ENCODE results near the gene ZDHHC4.
"Not testable (repeated sequence)": the region's sequence is repeated elsewhere in the genome, so short reads cannot be mapped to it uniquely, and the experiment has no call there.

Gene ZDHHC4

DNA sequence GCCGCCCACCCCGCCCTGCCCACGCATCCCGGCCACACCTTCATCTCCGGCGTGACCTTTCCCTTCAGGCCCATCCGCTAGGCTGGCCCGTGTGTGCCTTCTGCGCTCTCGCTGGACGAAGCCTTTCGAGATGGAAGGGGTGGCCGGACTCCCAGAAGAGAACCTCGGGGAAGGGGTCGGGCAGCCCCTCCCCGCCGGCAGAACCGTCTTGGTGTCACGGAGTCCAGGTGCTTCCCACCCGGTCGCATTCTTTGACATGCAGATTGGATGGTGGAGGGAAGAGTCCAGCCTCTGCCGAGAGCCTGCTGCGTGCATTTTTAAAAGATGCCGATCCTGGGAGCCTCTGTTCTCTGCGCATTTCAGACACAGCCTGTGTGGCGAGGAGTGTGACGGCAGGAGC, 30.8 kb downstream of the ZDHHC4 start:
- no peak for DNase-seq

DNA sequence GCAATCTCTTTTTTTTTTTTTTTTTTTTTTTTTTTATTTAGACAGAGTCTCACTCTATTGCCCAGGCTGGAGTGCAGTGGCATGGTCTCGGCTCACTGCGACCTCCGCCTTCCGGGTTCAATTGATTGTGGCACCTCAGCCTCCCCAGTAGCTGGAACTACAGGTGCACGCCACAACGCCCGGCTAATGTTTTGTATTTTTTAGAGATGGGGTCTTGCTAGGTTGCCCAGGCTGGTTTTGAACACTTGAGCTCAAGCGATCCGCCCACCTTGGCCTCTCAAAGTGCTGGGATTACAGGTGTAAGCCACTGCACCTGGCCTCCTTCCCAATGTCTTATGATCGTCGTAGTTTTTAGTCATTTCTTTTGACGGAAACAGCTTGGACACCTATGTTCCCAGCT, 31.5 kb downstream of the ZDHHC4 start:
- no peak for DNase-seq

DNA sequence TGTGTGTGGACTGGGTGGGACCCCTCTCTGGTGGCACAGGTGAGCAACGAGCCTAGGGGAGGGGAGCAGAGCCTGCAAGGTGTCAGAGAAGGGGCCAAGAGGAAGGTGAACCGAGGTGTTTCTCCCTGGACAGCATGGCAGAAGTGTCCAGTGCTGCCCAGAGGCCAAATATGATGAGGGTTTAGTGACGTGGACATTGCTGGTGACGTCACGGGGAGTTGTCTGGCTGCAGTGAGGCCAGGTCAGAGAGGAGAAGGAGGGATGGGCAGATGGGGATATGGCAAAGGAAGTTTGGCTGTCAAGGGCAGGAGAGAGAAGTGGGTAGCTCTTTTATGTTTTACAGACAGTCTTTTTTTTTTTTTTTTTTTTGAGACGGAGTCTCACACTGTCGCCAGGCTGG, 35.6 kb downstream of the ZDHHC4 start:
- no peak for DNase-seq

DNA sequence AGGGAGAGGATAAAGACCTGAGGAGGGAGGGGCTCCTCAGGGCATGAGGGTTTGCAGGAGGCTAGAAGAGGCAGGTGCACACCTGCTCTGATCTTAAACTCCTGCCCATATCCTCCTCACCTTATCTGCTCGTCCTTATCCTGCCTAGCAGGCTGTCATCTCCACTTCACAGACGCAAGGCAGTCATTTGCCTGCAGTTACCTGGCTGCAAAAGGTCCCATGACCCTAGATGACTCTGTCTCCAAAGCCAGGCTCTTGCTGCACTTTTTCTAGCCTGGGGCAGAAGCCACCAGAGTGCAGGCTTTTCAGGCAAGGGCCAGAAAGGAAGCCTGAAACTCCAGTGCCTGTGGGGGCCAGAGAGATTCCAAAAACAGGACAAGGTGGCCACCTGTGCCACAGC, 36.5 kb downstream of the ZDHHC4 start:
- DNase-seq: no peak

DNA sequence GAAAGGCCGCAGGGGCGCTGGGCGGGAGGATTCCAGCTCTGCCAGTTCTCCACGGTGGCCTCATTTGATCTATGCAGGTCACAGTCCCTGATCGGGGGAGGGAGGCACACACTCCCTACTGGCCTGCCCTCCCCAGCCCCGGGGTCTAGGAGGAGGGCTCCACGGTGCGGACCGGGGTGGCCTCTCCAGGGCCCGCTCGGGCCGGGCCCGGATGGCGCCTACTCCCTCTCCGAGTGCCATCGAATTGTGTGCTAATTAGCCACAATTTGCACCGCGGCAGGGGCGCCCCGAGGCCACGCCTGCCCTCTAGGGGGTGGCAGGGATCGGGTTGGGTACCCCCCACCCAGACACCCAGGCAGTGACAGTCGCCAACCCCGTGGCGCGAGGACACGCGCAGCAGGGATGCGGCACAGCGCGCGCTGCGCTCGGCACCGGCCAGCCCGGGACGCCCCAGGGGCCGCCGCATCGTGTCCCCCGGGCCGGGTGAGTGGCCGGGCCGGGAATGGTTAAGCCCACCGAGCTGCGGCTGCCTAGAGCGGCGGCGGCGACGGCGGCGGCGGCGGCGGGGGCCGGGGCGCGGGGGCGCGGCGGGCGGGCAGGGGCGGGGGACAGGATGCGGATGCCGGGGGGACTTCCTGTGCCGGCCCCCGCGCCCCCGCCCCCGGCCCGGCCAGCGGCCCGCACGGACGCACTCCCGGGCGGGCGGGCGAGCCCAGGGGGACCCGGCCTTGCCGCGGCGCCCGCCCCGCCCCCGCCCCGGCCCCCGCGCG, 37.9 kb downstream of the ZDHHC4 start, which contains the start of gene ZNF853:
ZNF853 (plus strand) TSS at position 658 of the 770 bp plus-strand sequence. CDS start 565 bp downstream, outside the sequence.
- peak; percentile 77 for DNase-seq

DNA sequence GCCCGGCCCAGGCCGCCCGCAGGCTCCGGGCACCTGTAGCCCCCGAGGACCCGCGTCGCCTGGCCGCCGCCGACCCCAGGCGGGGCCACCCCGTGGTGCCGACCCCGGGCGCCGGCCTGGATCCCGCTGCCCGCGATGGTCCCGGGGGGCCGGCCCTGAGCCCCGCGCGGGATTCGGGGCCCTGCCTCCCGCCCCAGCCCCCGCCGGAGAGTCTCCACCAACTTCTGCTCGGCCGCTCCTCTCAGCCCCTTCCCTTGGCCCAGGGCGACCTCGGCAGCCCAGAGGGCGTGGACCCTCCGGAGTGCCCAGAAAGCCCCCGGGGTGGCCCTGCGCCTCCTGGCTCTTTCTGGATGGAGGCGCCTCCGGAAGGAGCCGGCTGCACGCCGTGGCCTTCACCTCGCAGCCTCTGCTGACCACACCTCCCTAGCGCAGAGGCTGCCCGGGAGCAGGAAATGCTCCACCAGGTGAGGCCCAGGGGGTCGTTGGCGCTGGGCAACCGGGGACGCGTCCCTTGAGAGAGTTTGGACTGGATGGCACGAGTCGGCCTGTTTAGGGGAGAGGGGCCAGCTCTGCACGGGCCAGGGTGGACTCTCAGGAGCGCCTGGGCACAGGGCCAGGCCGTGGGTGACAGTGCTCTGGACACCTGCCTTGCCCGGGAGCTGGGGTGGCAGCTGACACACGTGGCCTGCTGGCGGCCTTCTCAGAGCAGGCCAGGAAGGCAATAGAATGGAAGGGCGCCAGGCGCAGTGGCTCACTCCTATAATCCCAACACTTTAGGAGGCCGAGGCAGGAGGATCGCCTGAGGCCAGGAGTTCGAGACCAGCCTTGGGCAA, 38.7 kb downstream of the ZDHHC4 start:
- DNase-seq: peak; percentile 70

DNA sequence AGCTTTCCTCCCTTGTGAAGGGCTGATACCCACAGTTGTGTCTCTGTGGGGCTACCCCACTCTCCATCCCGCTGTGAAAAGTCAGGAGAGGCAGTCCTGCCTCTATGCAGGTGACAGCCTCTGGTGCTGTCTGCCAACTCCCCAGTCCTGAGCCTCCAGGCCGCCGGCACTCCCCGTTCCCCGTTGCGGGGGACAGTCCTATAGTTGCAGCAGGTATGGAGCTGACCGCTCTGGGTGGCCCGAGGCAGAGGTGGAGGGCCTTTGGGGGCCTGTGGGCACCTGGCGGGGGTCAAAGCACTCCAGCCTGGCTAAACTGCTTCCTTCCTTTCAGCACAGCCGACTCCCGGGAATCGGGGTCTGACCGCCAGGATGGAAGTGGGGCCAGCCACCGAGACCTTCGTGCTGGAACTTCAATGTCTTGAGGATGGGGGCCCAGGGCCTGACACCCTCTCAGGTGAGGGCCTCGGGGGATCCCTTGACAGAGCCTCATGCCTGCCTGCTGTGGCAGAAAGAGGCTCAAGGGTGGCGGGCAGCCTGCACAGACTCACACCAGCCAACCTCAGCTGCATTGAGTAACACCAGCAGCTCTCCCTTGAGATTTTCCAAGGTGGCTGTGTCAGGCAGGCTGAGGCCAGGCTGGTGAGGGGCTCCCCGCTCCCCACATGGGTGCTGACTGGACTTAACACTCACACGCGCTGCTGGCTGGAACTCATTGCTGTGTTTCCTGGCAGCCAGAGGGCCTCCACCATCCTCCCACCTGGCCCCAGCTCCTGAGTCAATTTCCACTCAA, 39.8 kb downstream of the ZDHHC4 start:
- DNase-seq: no peak

DNA sequence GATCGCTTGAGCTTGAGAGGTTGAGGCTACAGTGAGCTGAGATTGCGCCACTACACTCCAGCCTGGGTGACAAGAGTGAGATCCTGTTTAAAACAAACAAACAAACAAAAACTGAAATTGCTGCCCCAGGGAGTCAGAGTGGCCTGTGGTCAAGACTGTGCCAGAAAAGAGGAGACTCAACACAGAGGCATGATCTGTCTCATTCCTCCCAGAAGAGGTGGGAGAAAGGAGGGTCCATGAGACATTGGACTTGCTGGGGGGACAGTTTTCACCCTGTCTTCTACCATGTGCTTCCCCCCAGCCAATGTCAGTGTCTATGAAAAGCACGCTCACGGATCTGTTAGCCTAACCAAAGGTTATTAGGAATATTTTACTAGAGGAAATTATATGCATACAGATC, 41.4 kb downstream of the ZDHHC4 start:
- DNase-seq: no peak

DNA sequence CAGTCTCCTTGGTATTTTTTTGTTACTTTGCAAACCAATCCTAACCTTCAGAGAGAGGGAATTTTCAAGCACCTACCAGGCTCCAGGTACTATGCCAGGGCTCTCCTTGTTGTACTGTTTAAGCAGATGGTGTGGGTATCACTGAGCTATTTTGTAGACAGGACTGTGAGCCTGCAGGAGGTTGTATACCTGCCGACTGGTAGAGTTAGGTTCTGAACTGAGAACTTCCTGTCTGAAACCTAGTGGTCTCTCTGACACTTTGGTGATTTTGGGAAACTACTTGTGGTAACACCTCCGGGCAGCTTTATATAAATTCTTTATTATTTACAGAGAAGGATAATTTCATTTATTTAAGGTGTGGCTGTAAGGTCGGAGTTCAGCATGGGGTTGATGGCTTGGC, 42.7 kb downstream of the ZDHHC4 start:
- DNase-seq: no peak

DNA sequence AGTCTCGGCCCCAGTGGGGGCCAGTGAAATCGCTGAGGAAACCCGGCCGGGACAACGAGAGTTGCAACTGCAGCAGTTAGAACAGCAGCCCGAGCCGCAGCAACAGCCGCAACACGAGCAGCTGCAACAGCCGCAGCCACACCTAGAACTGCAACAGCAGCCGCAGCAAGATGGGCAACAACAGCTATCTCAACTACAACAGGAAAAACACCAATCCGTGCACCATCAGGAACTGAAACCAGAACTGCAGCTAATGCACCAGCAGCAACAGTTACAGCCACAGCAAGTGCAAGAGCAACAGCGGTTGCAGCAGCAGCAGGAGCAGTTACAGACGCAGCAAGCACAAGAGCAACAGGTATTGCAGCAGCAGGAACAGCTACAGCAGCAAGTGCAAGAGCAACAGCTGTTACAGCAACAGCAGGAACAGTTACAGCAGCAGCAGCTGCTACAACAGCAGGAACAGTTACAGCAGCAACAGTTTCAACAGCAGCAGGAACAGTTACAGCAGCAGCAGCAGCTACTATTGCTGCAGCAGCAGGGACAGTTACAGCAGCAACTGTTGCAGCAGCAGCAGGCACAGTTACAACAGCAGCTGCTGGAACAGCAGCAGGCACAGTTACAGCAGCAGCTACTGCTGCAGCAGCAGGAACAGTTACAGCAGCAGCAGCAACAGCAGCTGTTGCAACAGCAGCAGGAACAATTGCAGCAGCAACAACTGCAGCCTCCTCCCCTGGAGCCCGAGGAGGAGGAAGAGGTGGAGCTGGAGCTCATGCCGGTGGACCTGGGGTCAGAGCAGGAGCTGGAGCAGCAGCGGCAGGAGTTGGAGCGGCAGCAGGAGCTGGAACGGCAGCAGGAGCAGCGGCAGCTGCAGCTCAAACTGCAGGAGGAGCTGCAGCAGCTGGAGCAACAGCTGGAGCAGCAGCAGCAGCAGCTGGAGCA, 44.2 kb downstream of the ZDHHC4 start:
- no peak for DNase-seq

DNA sequence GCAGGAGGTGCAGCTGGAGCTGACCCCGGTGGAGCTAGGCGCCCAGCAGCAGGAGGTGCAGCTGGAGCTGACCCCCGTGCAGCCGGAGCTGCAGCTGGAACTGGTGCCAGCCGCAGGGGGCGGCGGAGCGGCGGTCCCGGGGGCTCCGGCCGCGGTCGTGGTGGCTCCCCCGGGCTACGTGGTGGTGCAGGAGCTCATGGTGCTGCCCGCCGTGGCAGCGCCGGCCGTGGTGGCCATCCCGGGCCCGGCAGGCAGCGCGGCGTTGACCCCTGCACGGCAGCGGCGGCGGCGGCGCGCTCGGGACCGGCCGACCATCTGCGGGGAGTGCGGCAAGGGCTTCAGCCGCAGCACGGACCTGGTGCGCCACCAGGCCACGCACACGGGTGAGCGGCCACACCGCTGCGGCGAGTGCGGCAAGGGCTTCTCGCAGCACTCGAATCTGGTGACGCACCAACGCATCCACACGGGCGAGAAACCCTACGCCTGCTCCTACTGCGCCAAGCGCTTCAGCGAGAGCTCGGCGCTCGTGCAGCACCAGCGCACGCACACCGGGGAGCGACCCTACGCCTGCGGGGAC, 45.0 kb downstream of the ZDHHC4 start:
- no peak for DNase-seq

DNA sequence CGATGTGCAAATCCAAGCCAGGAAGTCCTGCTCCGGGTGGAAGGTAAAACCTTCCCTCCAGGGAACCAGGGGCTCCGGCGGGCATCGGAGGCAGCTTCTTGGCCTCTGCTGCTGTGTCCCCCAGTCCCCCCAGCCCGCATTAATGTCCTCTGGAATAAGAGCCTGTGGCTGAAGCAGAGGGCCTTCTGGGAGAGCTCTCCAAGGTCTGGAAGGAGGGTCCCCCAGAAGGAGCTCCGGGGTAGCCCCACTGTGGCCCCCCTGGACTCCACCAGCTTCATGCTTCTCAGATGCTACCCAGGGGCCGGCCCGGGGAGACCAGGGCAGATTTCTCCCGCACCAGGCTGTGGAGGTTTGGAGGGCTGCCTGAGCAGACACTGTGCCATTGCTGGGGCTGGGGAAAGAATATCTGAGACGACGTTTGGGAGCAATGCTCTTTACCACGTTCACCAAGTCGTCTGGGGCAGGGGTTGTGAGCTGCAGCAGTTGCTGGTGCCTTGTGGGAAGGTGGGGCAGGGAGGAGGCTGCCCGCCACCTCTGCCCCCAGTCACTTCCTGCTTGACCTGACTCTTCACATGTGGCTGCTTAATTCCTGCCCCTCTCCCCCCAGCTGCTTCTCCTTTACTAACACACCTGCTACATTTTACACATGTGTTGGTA, 46.5 kb downstream of the ZDHHC4 start:
- peak; percentile 74 for DNase-seq

DNA sequence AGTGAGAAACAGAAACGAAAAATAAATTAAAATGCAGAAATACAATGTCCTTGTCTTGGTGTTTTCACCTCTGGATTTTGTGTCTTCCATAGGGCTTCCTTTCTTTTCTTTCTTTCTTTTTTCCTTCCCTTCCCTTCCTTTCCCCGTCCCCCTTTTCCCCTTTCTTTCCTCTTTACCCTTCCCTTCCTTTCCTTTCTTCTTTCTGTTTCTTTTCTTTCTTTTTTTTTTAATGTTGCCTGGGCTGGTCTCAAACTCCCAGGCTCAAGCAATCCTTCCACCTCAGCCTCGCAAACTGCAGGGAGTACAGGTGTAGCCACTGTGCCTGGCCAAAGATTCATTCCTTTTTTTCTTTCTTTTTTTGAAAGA, 47.0 kb downstream of the ZDHHC4 start:
- no peak for DNase-seq

DNA sequence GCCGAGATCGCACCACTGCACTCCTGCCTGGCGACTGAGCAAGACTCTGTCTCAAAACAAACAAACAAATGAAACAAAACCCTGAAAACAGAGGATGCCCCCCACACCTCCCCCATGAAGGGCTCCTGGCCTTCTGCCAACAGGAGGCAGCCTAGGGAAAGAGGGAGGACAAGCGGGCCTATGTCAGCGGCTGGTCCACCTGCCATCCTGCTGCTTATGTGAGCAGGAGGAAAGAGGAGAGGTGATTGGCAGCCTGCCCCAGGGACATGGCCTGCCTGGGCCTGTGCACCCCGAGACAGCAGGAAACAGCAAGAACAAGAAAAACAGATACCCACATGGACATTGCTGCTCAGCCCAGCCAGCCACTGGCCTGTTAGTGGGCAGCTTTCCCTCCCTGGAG, 50.8 kb downstream of the ZDHHC4 start:
- DNase-seq: no peak

DNA sequence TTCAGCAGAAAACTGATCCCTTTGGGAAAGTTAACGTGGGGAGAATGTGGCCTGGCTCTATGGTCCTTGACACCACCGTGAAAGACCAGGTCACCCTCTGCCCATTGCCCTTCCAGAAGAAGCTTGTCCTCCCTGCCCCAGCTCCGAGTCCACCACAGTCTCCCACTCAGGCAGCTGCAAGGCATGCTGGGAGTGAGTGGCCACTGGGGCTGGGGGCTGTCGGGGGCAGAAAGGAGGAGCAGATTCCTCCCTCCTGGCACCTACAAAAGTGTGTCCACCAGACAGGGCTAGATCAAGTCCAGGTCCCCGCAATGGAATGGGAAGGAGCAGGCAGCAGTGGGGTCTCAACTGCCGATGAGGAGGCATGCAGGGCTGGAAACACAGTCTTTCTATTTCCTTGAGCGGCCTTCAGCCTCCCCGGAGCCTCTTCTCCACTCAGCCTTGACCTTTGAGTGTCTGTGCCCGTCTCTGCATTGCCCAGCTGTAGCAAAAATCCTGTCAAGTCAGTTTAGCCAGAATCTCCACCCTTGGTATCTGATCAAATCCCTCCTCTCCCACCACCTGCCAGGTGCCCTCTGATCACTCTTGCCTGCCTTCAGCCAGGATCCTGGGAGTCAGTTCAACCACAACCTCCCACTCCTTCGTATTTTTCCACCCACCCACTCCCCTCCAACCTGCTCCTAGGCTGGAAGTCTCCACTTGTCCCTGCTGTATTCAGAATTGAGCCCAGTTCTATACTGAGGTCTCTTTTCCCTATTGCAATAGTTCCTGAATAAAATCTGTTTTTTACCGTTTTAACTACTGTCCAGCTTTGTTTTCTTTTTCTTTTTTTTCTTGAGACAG, 53.0 kb downstream of the ZDHHC4 start:
- DNase-seq: no peak

DNA sequence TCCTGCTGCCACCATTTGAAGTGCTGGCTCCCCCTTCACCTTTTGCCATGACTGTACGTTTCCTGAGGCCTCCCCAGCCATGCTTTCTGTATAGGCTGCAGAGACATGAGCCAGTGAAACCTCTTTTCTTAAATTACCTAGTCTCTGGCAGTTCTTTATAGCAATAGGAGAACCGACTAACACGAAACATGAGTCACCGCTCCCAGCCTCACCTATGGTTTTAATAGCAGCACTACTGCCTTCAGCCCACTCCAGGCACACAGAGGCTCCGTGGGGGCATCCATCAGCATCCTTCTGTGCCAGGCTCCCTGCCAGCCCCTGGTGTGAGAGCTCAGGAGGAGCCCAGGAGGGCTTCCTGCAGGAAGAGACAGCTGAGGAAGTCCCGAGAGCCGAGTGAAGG, 54.4 kb downstream of the ZDHHC4 start:
- no peak for DNase-seq

DNA sequence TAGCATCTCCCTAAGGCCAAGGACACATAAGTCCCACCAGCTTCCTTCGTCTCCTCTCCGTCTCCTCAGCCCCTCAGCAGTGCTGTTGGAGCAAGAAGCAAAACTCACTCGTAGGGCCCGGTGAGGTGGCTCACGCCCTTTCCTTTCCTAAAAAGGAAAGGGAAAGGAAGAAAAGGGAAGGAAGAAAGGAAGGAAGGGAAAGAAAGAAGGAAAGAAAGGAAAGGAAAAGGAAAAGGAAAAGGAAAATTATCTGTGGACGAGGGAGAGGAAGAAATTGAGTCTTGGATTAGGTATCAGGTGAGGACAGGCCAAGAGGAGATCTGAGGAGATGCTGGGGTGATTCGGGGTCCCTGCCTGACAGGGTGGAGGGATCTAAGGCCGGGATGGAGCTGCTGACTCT, 56.8 kb downstream of the ZDHHC4 start:
- no peak for DNase-seq

DNA sequence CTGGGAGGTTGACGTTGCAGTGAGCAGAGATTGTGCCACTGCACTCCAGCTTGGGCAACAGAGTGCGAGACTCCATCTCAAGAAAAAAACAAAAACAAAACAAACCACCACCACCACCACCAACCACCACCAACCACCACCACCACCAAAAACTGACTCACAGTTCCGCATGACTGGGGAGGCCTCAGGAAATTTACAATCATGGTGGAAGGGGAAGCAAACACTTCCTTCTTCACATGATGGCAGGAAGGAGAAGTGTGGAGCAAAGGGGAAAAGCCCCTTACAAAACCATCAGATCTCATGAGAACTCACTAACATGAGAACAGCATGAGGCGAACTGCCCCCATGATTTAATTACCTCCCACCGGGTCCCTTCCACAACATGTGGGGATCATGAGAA, 57.7 kb downstream of the ZDHHC4 start:
- not testable (repeated sequence) for DNase-seq

DNA sequence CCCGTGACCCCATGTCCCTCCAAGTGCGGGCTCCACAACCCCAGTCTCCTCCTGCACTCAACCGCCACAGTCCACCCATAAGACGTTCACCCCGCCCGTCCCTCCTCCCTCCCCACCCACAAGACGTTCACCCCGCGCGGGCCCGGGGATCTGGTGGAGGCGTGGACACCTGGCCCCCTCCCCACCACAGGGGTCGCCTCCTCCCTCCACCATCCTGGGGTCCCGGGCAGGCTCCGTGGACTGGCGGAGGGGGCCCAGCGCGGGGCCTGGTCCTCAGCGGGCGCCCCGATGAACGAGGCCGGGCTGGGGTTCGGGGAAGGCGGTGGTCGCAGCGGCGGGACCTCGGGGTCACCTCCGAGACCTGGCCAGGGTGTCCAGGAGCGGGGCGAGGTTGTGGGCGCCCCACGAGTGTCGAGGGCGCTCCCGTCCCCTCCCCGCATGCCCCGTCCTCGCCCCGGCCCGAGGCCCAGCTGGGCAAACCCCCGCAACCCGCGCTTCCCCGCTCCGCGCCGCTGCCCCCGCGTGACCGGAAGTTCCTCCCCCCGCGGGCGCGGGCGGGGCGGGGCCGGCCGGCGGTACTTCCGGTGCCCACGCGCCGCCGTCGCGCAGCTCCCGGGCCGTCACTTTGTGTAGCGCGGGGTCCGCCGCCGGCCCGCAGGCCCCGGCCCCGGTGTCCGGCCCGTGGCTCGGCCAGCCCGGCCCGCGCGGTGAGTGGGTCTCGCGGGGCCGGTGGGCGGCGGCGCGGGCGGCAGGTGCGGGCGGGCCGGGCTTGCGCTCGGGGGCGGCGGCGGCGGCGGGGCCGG, 59.7 kb downstream of the ZDHHC4 start, which contains the start of gene ZNF316:
ZNF316 (plus strand) TSS at position 578 of the 803 bp plus-strand sequence. CDS start 5,092 bp downstream, outside the sequence.
- DNase-seq: peak; percentile 84
